Transverse colon (tissue), 4 donors: ENCODE results near the gene TRIOBP. TPM values are rescaled to one million over a fixed set of nuclear protein-coding genes. Genes with fewer than 3 reads are reported as not detected.

Experiments used
- DNase-seq: peaks from one replicate; pipeline ENCODE4 v3.0.0-alpha.2; 2019
- H3K27ac ChIP-seq, 4 donors: fragments of 200-600 bp; sonication (generic); 2 replicates each; pipeline ENCODE4 v1.5.1; 2016 to 2018; ENCODE audit warnings: inconsistent platforms in 4 of 4
- H3K27me3 ChIP-seq: fragments of 200-600 bp; sonication (generic); 2 replicates; pipeline ENCODE4 v1.5.1; 2017; ENCODE audit warnings: inconsistent platforms
- H3K36me3 ChIP-seq, 4 donors: fragments of 200-600 bp; sonication (generic); 2 replicates each; pipeline ENCODE4 v1.5.1; 2017 to 2019; ENCODE audit warnings: inconsistent platforms in 4 of 4
- H3K4me1 ChIP-seq, 4 donors: fragments of 200-600 bp; sonication (generic); 2 replicates each; pipeline ENCODE4 v1.5.1; 2017 to 2020; ENCODE audit warnings: inconsistent platforms in 4 of 4
- H3K4me3 ChIP-seq, 4 donors: fragments of 200-600 bp; sonication (generic); 1 replicate in 1 of 4; 2 replicates in 3 of 4; pipeline versions ENCODE4 v1.5.1 to v1.6.1; 2017 to 2019; ENCODE audit warnings: inconsistent platforms in 4 of 4
- H3K9me3 ChIP-seq, 2 donors: fragments of 200-600 bp; sonication (generic); 2 replicates each; pipeline ENCODE4 v1.5.1; 2017 to 2019; ENCODE audit warnings: inconsistent platforms in 2 of 2
- EP300 ChIP-seq: sonication (generic); formaldehyde crosslinking; IDR thresholded peaks from one replicate; pipeline ENCODE4 v1.6.1; 2017; ENCODE audit warnings: antibody characterized with exemption, low read depth
- POLR2A ChIP-seq: fragments of 450-650 bp; IDR thresholded peaks from one replicate; pipeline ENCODE4 v1.6.1; 2016; ENCODE audit warnings: antibody characterized with exemption, mild to moderate bottlenecking, moderate library complexity
- POLR2AphosphoS5 ChIP-seq, 3 donors: sonication (generic); formaldehyde crosslinking; IDR thresholded peaks; one replicate each; pipeline ENCODE4 v1.6.1; 2016; ENCODE audit warnings: antibody characterized with exemption in 3 of 3
- WGBS, 2 donors: methylation state at CpG; one replicate each; pipeline ENCODE4 v1.1.5; 2018; ENCODE audit warnings: low coverage in 1 of 2; 5-methylcytosine and 5-hydroxymethylcytosine counted together
- in situ Hi-C, 4 donors: fragments of 200-750 bp; cut with MboI; loops; one replicate each; pipeline versions ENCODE4 v1.15.0 to v1.15.1; 2017; ENCODE audit warnings: low sequenced_read_pairs in 3 of 4, low pct_ligation_motif_present in 1 of 4, low pct_unique_long_range_greater_than_20kb in 1 of 4
- intact Hi-C: fragments of 100-400 bp; cut with DNase I; formaldehyde crosslinking; loops from one replicate; pipeline ENCODE4 v1.15.1; 2023; ENCODE audit warnings: low total_unique reads
- total RNA-seq, 4 donors: library from RNA; depleted of rRNA; stranded (reverse); fragments of >200 nt; gene quantifications; one replicate each; pipeline ENCODE4 v1.1.0, GENCODE V29; 2016
- TF ChIP-seq, protein P1 (sequence below), 5 experiments: fragments of 200-600 bp in 3 of 5; fragments of 450-650 bp in 2 of 5; sonication (generic) in 3 of 5; IDR thresholded peaks; 1 replicate in 2 of 5; 2 replicates in 3 of 5; pipeline ENCODE4 v1.5.1; 2016 to 2017; ENCODE audit warnings: antibody characterized with exemption in 5 of 5, inconsistent platforms in 3 of 5, mild to moderate bottlenecking in 2 of 5, moderate library complexity in 1 of 5

Gene TRIOBP, protein sequence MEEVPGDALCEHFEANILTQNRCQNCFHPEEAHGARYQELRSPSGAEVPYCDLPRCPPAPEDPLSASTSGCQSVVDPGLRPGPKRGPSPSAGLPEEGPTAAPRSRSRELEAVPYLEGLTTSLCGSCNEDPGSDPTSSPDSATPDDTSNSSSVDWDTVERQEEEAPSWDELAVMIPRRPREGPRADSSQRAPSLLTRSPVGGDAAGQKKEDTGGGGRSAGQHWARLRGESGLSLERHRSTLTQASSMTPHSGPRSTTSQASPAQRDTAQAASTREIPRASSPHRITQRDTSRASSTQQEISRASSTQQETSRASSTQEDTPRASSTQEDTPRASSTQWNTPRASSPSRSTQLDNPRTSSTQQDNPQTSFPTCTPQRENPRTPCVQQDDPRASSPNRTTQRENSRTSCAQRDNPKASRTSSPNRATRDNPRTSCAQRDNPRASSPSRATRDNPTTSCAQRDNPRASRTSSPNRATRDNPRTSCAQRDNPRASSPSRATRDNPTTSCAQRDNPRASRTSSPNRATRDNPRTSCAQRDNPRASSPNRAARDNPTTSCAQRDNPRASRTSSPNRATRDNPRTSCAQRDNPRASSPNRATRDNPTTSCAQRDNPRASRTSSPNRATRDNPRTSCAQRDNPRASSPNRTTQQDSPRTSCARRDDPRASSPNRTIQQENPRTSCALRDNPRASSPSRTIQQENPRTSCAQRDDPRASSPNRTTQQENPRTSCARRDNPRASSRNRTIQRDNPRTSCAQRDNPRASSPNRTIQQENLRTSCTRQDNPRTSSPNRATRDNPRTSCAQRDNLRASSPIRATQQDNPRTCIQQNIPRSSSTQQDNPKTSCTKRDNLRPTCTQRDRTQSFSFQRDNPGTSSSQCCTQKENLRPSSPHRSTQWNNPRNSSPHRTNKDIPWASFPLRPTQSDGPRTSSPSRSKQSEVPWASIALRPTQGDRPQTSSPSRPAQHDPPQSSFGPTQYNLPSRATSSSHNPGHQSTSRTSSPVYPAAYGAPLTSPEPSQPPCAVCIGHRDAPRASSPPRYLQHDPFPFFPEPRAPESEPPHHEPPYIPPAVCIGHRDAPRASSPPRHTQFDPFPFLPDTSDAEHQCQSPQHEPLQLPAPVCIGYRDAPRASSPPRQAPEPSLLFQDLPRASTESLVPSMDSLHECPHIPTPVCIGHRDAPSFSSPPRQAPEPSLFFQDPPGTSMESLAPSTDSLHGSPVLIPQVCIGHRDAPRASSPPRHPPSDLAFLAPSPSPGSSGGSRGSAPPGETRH (N-terminal part only)
- 100 to 1,000 TPM; 121 to 265 (median 129) TPM for total RNA-seq

DNA sequence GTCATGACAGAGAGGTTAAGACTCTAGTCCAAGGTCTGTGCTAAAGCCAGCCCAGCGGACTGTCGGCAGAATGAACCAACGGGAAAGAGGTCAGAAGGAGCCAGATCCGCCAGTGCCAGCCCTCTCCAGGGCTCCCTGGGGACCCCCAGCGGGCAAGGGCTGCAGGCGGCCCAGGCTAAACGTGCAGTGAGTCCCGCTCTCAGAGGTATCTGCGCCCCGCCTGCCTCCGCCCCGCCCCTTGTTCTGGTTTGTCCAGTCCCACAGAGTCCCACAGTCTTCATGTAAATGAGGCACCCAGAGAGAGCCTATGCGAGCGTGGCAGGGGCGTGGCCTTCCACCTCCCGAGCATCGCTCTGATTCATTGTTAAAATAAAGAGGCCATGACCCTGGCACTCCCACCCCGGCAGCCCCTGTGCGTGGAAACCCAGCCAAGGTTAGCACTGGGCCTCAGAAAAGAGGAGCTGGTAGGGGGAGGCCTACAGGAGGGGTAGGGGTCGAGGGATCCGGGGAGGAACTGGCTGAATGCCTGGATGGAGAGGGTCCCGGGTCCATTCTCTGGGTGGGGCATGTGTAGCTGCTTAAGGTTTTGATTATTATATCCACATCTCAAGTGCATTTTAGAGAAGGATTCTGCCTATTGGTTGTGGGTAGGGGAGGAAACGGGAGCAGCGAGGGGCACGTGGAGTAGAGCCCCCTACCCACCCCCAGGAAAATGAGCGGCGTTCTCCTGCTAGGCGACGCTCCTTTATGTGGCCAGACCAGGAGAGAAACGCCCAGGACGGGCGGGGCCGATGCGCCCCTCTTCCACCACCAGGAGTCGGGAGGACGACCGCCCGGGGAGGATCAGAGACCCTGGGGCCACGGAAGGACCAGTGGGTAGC lies at the start of gene TRIOBP:
TSS of gene TRIOBP (plus strand) at position 392 of the 881 bp plus-strand sequence. CDS start 4,318 bp downstream, outside the sequence.
- intact Hi-C loops (no loop called here), in situ Hi-C loops (loop anchor here in 1 of 4 donors (25.0 kb wide), 1 partner anchor 90 kb away; no protein-coding TSS in a partner anchor)
- no peaks in the 10 kb centered on the region for H3K9me3 ChIP-seq
- DNase-seq: peak; percentile 95
- peak within 1 kb of the TSS; percentile 18 to 63 (median 42) for H3K27ac ChIP-seq
- 10 to 26% methylated on average over 2 to 36 of the region's 39 CpGs for WGBS, 2 donors
- H3K4me3 ChIP-seq: peak within 1 kb of the TSS in 1 of 4 donors; percentile 24
- peaks cover 0 to 10% (median under 1%) of the 10 kb centered on the region in 4 donors for H3K36me3 ChIP-seq
- no peaks in the 10 kb centered on the region for H3K27me3 ChIP-seq
- H3K4me1 ChIP-seq: peaks cover 0 to 22% (median 13%) of the 10 kb centered on the region in 4 donors
- TF ChIP-seq POLR2A (no peak), EP300 (no peak), POLR2AphosphoS5 (IDR thresholded peaks at IDR 0.05) (peak in 1 of 3 donors; percentile 57)
- TF ChIP-seq, protein P1, sequence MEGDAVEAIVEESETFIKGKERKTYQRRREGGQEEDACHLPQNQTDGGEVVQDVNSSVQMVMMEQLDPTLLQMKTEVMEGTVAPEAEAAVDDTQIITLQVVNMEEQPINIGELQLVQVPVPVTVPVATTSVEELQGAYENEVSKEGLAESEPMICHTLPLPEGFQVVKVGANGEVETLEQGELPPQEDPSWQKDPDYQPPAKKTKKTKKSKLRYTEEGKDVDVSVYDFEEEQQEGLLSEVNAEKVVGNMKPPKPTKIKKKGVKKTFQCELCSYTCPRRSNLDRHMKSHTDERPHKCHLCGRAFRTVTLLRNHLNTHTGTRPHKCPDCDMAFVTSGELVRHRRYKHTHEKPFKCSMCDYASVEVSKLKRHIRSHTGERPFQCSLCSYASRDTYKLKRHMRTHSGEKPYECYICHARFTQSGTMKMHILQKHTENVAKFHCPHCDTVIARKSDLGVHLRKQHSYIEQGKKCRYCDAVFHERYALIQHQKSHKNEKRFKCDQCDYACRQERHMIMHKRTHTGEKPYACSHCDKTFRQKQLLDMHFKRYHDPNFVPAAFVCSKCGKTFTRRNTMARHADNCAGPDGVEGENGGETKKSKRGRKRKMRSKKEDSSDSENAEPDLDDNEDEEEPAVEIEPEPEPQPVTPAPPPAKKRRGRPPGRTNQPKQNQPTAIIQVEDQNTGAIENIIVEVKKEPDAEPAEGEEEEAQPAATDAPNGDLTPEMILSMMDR (IDR thresholded peaks at IDR 0.05): peak; percentile 42 to 74 (median 48)

DNA sequence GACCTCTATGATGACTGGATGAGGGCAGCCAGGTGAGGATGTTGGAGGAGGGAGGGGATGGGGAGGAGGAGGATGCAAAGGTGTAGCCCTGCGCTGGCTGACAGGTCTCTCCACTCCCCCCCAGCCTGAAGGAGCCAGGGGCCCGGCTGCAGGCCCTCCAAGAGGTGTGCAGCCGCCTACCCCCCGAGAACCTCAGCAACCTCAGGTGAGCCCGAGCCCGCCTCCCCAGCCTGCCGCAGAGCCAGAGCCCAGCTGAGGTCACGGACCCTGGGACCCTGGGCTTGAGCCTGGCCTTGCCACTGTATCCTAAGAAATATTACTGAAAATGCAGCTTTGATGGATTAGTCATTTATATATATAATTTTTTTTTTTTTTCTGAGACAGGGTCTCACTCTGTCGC lies 49.5 kb upstream of the TRIOBP start:
- Histone ChIP-seq H3K36me3 (peaks cover 0 to 19% (median 8%) of the 10 kb centered on the region in 4 donors), H3K27ac (peak overlapping the region in 2 of 4 donors; percentile 33 to 44), H3K4me3 (no peak overlapping the region), H3K9me3 (no peaks in the 10 kb centered on the region), H3K4me1 (peaks cover 13 to 15% (median 14%) of the 10 kb centered on the region in 4 donors), H3K27me3 (no peaks in the 10 kb centered on the region)
- intact Hi-C loops: loop anchor here (10.0 kb wide), 1 partner anchor 147 kb away; no protein-coding TSS in a partner anchor
- in situ Hi-C loops: no loop called here
- DNase-seq: no peak
- TF ChIP-seq POLR2AphosphoS5 (IDR thresholded peaks at IDR 0.05) (no peak), EP300 (no peak), POLR2A (no peak)
- TF ChIP-seq, protein P1 (IDR thresholded peaks at IDR 0.05): no peak
- WGBS, 2 donors: 92% methylated on average over 9 of the region's 9 CpGs; no CpG with 5 or more reads in 1 of the 2 donors

DNA sequence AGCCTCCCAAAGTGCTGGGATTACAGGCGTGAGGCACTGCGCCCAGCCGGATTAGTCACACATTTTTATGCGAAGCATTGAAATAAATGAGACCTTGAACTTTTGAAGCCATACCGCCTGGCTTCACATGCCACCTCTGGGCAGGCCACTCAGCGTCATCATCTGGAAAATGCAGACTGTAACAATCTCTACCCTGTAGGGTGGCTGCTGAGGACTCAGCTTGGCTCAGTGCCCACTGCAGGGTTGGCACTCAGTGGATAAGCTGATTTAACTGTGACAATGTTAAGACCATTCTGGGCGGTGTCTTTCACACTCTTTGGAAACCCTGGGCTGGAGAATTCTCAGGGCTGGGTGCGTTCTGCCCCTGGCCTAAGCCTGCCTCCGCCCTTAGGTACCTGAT lies 48.9 kb upstream of the TRIOBP start:
- H3K4me1 ChIP-seq: peaks cover 8 to 9% (median 9%) of the 10 kb centered on the region in 4 donors
- in situ Hi-C loops: no loop called here
- H3K36me3 ChIP-seq: peaks cover 0 to 24% (median 8%) of the 10 kb centered on the region in 4 donors
- H3K4me3 ChIP-seq: no peak overlapping the region
- intact Hi-C loops: loop anchor here (10.0 kb wide), 1 partner anchor 147 kb away; no protein-coding TSS in a partner anchor
- peak overlapping the region in 1 of 4 donors; percentile 41 for H3K27ac ChIP-seq
- DNase-seq: peak; percentile 67
- no peaks in the 10 kb centered on the region for H3K9me3 ChIP-seq
- TF ChIP-seq, protein P1 (IDR thresholded peaks at IDR 0.05): no peak
- TF ChIP-seq POLR2AphosphoS5 (IDR thresholded peaks at IDR 0.05): peak in 2 of 3 donors; percentile 42 to 43
- 88% methylated on average over 9 of the region's 9 CpGs; no CpG with 5 or more reads in 1 of the 2 donors for WGBS, 2 donors
- no peaks in the 10 kb centered on the region for H3K27me3 ChIP-seq
